Aorta (tissue), 5 donors: ENCODE results near the gene VAT1. TPM values are rescaled to one million over a fixed set of nuclear protein-coding genes. Genes with fewer than 3 reads are reported as not detected.
"Not testable (repeated sequence)": the region's sequence is repeated elsewhere in the genome, so short reads cannot be mapped to it uniquely, and the experiment has no call there.

Experiments used
- ATAC-seq: fragments of 200-7000 bp; cut with Tn5 transposase; one replicate; pipeline ENCODE4 v1.9.1; 2022; ENCODE audit warnings: moderate library complexity; ENCODE audit not compliant: low FRiP score
- DNase-seq, 2 donors: peaks; one replicate each; pipeline ENCODE4 v3.0.0-alpha.2; 2020
- H3K27ac ChIP-seq, 2 donors: one replicate each; pipeline ENCODE4 v1.5.1; 2013; ENCODE audit warnings: low read length in 2 of 2, mild to moderate bottlenecking in 2 of 2, moderate library complexity in 2 of 2, control low read depth in 1 of 2, inconsistent platforms in 1 of 2, low read depth in 1 of 2
- H3K27me3 ChIP-seq, 2 donors: one replicate each; pipeline ENCODE4 v1.6.1; 2013; ENCODE audit warnings: control low read depth in 1 of 2, low read length in 1 of 2, mild to moderate bottlenecking in 1 of 2, moderate library complexity in 1 of 2; ENCODE audit not compliant: insufficient read depth in 2 of 2, control insufficient read depth in 1 of 2
- H3K36me3 ChIP-seq, 2 donors: one replicate each; pipeline ENCODE4 v1.6.1; 2013; ENCODE audit warnings: control low read depth in 1 of 2, low read length in 1 of 2, mild to moderate bottlenecking in 1 of 2; ENCODE audit not compliant: insufficient read depth in 2 of 2, control insufficient read depth in 1 of 2
- H3K4me1 ChIP-seq, 2 donors: one replicate each; pipeline ENCODE4 v1.6.1; 2013; ENCODE audit warnings: low read length in 2 of 2, control low read depth in 1 of 2, mild to moderate bottlenecking in 1 of 2, moderate library complexity in 1 of 2; ENCODE audit not compliant: insufficient read depth in 2 of 2, control insufficient read depth in 1 of 2
- H3K4me3 ChIP-seq, 2 donors: one replicate each; pipeline ENCODE4 v1.5.1; 2013; ENCODE audit warnings: low read length in 2 of 2, control low read depth in 1 of 2, mild to moderate bottlenecking in 1 of 2
- H3K9me3 ChIP-seq: one replicate; pipeline ENCODE4 v1.6.1; 2013; ENCODE audit warnings: mild to moderate bottlenecking, low read length; ENCODE audit not compliant: control insufficient read depth
- WGBS, 2 donors: extraction: QIAGEN DNeasy Blood & Tissue Kit; methylation state at CpG; one replicate each; pipeline ENCODE4 v1.1.7; 2013; 5-methylcytosine and 5-hydroxymethylcytosine counted together
- intact Hi-C, 2 donors: fragments of 100-400 bp; cut with DNase I; formaldehyde crosslinking; loops; one replicate each; pipeline versions ENCODE4 v1.14.2 to v1.15.0; 2022
- long read RNA-seq, 2 donors: library from polyadenylated mRNA; unstranded; transcript quantifications; one replicate each; pipeline ENCODE4 v2.0.0, GENCODE V29; 2020 to 2021
- polyA plus RNA-seq, 2 donors: library from polyadenylated mRNA; stranded (reverse); fragments of 200-250 nt; gene quantifications; one replicate each; pipeline ENCODE4 v1.2.3, GENCODE V29; 2013
- total RNA-seq, 2 donors: library from RNA; stranded (reverse); fragmentation: NEBNext Ultra II Directional; extraction: Animal tissue kit (Norgen Biotek cat#: 25700); gene quantifications; one replicate each; pipeline ENCODE4 v1.2.1, GENCODE V29; 2021
- donor health status: healthy with polysubstance abuse.
- donor health status: Bipolar disorder and iron deficiency.
- donor health status: DM: no; HTN: no; CAD: no.
- donor health status: DM: no; HTN: no; CAD: no.
- donor health status: DM: yes; HTN: yes; CAD: no.

VAT1 gene
- total RNA-seq = 100 to 1,000 TPM; 165 to 241 TPM
- polyA plus RNA-seq = 10 to 100 TPM; 55.7 to 65.3 TPM
- long read RNA-seq, donor 1, transcript VAT1-201 (6 exons, 2,734 nt) = major isoform, 312 of 419 reads
- long read RNA-seq, donor 1, partial matches to known transcripts = 30 of 419 reads
- long read RNA-seq, donor 1, other reads (novel, unspliced or antisense) = 75 of 419 reads
- long read RNA-seq, donor 2, transcript VAT1-201 (6 exons, 2,734 nt) = major isoform, 86 of 127 reads
- long read RNA-seq, donor 2, partial matches to known transcripts = 8 of 127 reads
- long read RNA-seq, donor 2, other reads (novel, unspliced or antisense) = 32 of 127 reads

DNA sequence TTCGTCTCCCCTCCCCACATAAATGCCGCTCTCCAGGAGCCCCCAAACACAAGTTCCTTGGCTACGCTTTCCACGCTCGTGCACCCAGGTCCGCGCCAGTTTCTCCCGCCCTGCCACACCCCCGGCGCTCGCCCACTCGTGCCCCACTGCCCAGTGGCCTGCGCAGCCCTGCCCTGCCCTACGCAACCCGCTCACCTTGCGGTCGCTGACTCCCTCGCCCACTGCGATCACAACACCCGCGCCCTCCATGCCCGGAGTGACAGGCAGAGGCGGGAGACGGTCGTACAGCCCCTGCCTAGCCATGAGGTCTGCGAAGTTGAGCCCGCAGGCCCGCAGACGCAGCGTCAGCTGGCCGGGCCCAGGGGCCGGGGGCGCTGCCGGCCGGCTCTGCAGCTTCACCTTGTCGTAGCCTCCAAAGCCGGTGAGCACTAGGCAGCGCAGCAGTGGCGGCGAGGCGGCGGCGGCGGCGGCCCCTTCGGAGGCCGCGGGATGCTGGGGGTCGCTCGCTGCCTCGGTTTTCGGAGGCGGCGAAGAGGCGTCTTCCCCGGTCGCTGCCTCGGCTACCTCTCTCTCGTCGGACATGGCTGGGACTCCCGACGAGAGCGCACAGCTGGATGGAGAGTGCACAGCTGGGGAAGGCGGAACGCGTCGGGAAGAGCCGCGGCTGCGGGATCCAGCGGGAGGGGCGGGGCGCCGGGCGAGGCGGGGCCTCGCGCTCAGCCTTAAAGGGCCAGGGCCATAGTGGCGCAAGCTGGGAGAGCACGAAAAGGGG lies at the start of gene VAT1:
Gene VAT1, minus strand, starts transcription at position 645 of the 772 bp plus-strand sequence. Its CDS starts 63 bp downstream, at position 582.
- no peaks in the 10 kb centered on the region for H3K9me3 ChIP-seq
- peak; percentile 88 to 94 for DNase-seq
- peaks cover 0 to 3% of the 10 kb centered on the region in 2 donors for H3K36me3 ChIP-seq
- H3K4me1 ChIP-seq = no peaks in the 10 kb centered on the region
- intact Hi-C loops = loop anchor here (2.0 to 5.0 kb wide), 3 partner anchors 149 to 190 kb away; partner anchors contain the start of genes NBR1 (in 2 of the 2) and TMEM106A (in 1 of the 2)
- no peaks in the 10 kb centered on the region for H3K27me3 ChIP-seq
- WGBS, 2 donors = 0 to 1% methylated on average over 73 to 80 of the region's 80 CpGs
- peak within 1 kb of the TSS; percentile 61 to 83 for H3K4me3 ChIP-seq
- ATAC-seq = peak; percentile 87
- H3K27ac ChIP-seq = peak within 1 kb of the TSS in 1 of 2 donors; percentile 66

- Histone ChIP-seq H3K4me1 (no peaks in the 10 kb centered on the region), H3K4me3 (no peak overlapping the region), H3K9me3 (no peaks in the 10 kb centered on the region), H3K27me3 (no peaks in the 10 kb centered on the region), H3K36me3 (no peaks in the 10 kb centered on the region), H3K27ac (no peak overlapping the region)
- DNase-seq (no peak), ATAC-seq (no peak)
- intact Hi-C loops = no loop called here
- WGBS, 2 donors = 81 to 90% methylated on average over 1 of the region's 1 CpG
Measured at GRCh38 chr17:43070872-43071271, 48.7 kb upstream of the VAT1 start.

DNA sequence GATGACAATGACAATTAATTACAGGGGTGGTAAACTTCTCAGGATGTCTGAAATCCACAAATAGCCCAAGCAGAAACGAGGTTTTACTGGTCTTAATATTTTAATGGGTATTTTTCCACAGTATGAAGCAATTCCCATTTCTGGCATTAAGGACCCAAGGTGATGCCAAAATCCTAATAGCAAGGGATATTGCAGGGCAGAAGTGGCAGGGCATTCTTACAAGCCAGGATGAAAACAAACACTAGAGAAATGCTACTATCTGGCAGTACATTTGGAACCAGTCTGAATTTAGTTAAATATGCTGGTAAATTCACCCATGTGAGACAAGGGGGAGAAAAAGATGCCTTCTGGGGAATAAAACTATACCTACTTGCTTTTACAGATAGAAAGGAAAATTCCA lies 48.1 kb upstream of the VAT1 start:
- Histone ChIP-seq H3K36me3 (no peaks in the 10 kb centered on the region), H3K27me3 (no peaks in the 10 kb centered on the region), H3K4me3 (no peak overlapping the region), H3K4me1 (no peaks in the 10 kb centered on the region), H3K9me3 (no peaks in the 10 kb centered on the region), H3K27ac (no peak overlapping the region)
- DNase-seq (no peak), ATAC-seq (no peak)
- intact Hi-C loops = no loop called here
- WGBS, 2 donors = 41 to 60% methylated on average over 1 of the region's 1 CpG

DNA sequence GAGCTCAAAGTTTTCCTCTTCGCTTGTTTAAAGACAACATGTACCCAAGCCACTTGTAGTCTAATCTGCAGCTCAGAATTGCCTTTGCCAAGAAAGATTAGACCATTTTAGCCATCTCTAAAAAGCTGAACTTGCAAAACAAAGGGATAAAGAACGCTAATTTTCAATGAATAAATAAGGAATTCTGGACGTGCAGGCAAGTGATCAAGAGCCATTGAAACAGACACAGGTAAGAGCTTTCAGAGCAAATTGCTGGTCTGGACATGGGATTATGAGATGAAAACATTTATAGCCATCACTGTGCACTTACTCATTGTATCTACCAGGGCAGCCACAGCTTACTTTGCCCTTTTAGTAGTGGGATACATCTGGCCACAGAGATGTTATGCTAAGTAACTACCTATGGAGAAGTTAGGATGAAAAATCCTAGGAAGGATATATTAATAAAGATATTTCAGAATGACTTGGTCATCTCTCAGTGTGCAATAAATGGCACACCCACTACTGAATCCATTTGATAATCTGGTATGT lies 47.2 kb upstream of the VAT1 start:
- Histone ChIP-seq H3K27me3 (no peaks in the 10 kb centered on the region), H3K27ac (no peak overlapping the region), H3K4me1 (no peaks in the 10 kb centered on the region), H3K36me3 (no peaks in the 10 kb centered on the region), H3K4me3 (no peak overlapping the region), H3K9me3 (no peaks in the 10 kb centered on the region)
- DNase-seq = no peak
- intact Hi-C loops = no loop called here
- WGBS, 2 donors = 82 to 86% methylated on average over 3 of the region's 3 CpGs
- ATAC-seq = no peak

- ATAC-seq (no peak), DNase-seq (no peak)
- no peak overlapping the region for H3K4me3 ChIP-seq
- H3K27me3 ChIP-seq = no peaks in the 10 kb centered on the region
- WGBS, 2 donors = 95 to 97% methylated on average over 6 of the region's 6 CpGs
- H3K27ac ChIP-seq = no peak overlapping the region
- H3K4me1 ChIP-seq = no peaks in the 10 kb centered on the region
- intact Hi-C loops = no loop called here
- H3K36me3 ChIP-seq = no peaks in the 10 kb centered on the region
- no peaks in the 10 kb centered on the region for H3K9me3 ChIP-seq
Measured at GRCh38 chr17:43068570-43069367, 46.6 kb upstream of the VAT1 start.

GRCh38 chr17:43062984-43063638 lies 40.9 kb upstream of the VAT1 start:
- no peak overlapping the region for H3K27ac ChIP-seq
- H3K27me3 ChIP-seq = no peaks in the 10 kb centered on the region
- H3K4me3 ChIP-seq = no peak overlapping the region
- no peaks in the 10 kb centered on the region for H3K9me3 ChIP-seq
- 93% methylated on average over 10 of the region's 10 CpGs for WGBS, 2 donors
- ATAC-seq = no peak
- no peaks in the 10 kb centered on the region for H3K36me3 ChIP-seq
- intact Hi-C loops = no loop called here
- DNase-seq = no peak
- no peaks in the 10 kb centered on the region for H3K4me1 ChIP-seq

- WGBS, 2 donors = 95 to 96% methylated on average over 7 of the region's 7 CpGs
- no peak for ATAC-seq
- intact Hi-C loops = no loop called here
Measured at GRCh38 chr17:43056051-43056450, 33.9 kb upstream of the VAT1 start.

DNA sequence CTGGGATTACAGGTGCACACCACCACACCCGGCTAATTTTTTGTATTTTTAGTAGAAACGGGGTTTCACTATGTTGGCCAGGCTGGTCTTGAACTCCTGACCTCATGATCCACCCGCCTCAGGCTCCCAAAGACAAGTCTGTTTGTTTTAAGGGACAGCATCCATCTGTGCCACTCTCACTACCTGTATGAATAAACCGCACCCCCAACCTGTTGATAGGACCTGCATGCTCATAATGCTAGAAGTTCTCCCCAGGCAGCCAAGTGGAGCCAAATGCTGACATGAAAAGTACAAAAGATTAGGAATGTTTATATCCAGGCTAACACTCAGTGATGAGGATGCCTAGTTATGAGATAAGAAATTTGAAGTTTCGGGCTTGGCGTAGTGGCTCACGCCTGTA lies 30.8 kb upstream of the VAT1 start:
- ATAC-seq, H3K36me3 ChIP-seq: not testable (repeated sequence)
- 97% methylated on average over 7 of the region's 7 CpGs for WGBS, 2 donors

More at GRCh38 chr17:43056051-43056450, 33.9 kb upstream of the VAT1 start:
- Histone ChIP-seq H3K4me3 (no peak overlapping the region), H3K4me1 (no peaks in the 10 kb centered on the region), H3K27me3 (no peaks in the 10 kb centered on the region), H3K9me3 (no peaks in the 10 kb centered on the region), H3K36me3 (no peaks in the 10 kb centered on the region), H3K27ac (no peak overlapping the region)
- DNase-seq = no peak

More for the DNA sequence above, 30.8 kb upstream of the VAT1 start:
- H3K27me3 ChIP-seq, H3K9me3 ChIP-seq, DNase-seq, intact Hi-C loops, H3K27ac ChIP-seq, H3K4me1 ChIP-seq, H3K4me3 ChIP-seq: not testable (repeated sequence)
